Cardiac muscle cell (in vitro differentiated cells and primary cell): ENCODE data around the gene PPP1R9A. TPM values are rescaled to one million over a fixed set of nuclear protein-coding genes. Genes with fewer than 3 reads are reported as not detected.

ENCODE experiments used
- DNase-seq, 2 donors: peaks; one replicate each; pipeline versions ENCODE4 v3.0.0 to v3.0.0-alpha.2; 2010 to 2017; ENCODE audit warnings: low read depth in 1 of 2, low spot score in 1 of 2
- H3K27ac ChIP-seq: fragments of 200-600 bp; sonication (generic); 2 replicates; pipeline ENCODE4 v1.5.1; 2016
- H3K27me3 ChIP-seq: fragments of 200-600 bp; sonication (generic); 2 replicates; pipeline ENCODE4 v1.6.0; 2016; ENCODE audit warnings: control low read depth
- H3K36me3 ChIP-seq: fragments of 200-600 bp; sonication (generic); 2 replicates; pipeline ENCODE4 v1.5.1; 2016; ENCODE audit warnings: control low read depth
- H3K4me1 ChIP-seq: fragments of 200-600 bp; sonication (generic); 2 replicates; pipeline ENCODE4 v1.8.1; 2017; ENCODE audit warnings: low read depth, mild to moderate bottlenecking, mixed run types
- H3K4me3 ChIP-seq: fragments of 200-600 bp; sonication (generic); 2 replicates; pipeline ENCODE4 v1.5.1; 2016; ENCODE audit warnings: mild to moderate bottlenecking
- H3K9me3 ChIP-seq: fragments of 200-600 bp; sonication (generic); 2 replicates; pipeline ENCODE4 v1.5.1; 2017; ENCODE audit warnings: low read depth, mild to moderate bottlenecking, control low read depth
- polyA plus RNA-seq: library from polyadenylated mRNA; unstranded; fragments of >200 nt; fragmentation: Nextera tagmentation; extraction: Ambion mirVana; gene quantifications from 2 replicates; pipeline ENCODE4 v1.2.1, GENCODE V29; 2016
- total RNA-seq: library from RNA; depleted of rRNA; stranded (reverse); fragments of >200 nt; gene quantifications from 2 replicates; pipeline ENCODE4 v1.2.3, GENCODE V29; 2016
- TF ChIP-seq, protein P1 (sequence below): IDR thresholded peaks from 2 replicates; pipeline ENCODE4 v1.5.1; 2012; ENCODE audit warnings: low read depth, mild to moderate bottlenecking, low read length

The PPP1R9A gene
- total and polyA plus RNA-seq, 2 experiments from 2014 or later = 21.4 to 41.5 TPM

DNA sequence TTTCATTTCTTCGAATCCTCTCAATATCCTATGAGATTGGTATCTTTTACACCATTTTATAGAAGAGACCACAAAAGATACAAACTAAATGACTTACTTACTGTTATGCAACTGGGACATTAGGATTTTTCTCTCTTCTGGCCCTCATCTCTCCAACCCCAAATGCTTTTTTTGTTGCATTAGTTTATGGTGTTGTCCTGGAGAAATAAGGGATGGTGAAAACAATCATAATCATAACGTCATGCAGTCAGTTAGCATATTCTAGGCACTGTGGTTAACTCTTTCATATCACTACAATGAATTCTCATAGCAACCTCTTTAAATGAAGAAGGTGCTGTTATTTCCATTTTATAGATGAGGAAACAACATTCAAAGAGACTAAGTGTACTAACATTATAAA, 312.3 kb downstream of the PPP1R9A start:
- Histone ChIP-seq H3K36me3 (no peaks in the 10 kb centered on the region), H3K27ac (no peak overlapping the region), H3K4me3 (no peak overlapping the region), H3K9me3 (no peaks in the 10 kb centered on the region), H3K27me3 (no peaks in the 10 kb centered on the region), H3K4me1 (no peaks in the 10 kb centered on the region)
- no peak for DNase-seq
- TF ChIP-seq, protein P1, sequence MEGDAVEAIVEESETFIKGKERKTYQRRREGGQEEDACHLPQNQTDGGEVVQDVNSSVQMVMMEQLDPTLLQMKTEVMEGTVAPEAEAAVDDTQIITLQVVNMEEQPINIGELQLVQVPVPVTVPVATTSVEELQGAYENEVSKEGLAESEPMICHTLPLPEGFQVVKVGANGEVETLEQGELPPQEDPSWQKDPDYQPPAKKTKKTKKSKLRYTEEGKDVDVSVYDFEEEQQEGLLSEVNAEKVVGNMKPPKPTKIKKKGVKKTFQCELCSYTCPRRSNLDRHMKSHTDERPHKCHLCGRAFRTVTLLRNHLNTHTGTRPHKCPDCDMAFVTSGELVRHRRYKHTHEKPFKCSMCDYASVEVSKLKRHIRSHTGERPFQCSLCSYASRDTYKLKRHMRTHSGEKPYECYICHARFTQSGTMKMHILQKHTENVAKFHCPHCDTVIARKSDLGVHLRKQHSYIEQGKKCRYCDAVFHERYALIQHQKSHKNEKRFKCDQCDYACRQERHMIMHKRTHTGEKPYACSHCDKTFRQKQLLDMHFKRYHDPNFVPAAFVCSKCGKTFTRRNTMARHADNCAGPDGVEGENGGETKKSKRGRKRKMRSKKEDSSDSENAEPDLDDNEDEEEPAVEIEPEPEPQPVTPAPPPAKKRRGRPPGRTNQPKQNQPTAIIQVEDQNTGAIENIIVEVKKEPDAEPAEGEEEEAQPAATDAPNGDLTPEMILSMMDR = no peak

DNA sequence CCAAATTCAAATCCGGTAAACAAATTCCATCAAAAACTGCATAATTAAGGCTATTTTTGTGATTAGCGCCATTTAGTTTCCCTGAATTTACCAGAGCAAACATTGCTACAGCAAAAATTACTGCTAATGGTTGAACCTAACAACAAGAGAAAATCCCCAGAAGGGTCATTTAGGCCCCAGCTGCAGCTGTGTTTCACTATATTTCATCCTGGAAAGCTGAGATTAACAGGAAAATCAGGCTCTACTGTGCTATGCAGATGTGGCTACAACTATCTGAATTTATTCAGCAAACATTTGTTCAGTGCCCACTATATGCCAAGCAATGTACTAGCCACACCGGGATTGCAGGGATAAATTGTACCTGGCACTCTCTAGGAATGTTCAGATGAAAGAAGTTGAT, 312.9 kb downstream of the PPP1R9A start:
- Histone ChIP-seq H3K36me3 (no peaks in the 10 kb centered on the region), H3K27me3 (no peaks in the 10 kb centered on the region), H3K4me1 (no peaks in the 10 kb centered on the region), H3K9me3 (no peaks in the 10 kb centered on the region), H3K4me3 (no peak overlapping the region), H3K27ac (no peak overlapping the region)
- DNase-seq = no peak
- TF ChIP-seq, protein P1 = no peak

DNA sequence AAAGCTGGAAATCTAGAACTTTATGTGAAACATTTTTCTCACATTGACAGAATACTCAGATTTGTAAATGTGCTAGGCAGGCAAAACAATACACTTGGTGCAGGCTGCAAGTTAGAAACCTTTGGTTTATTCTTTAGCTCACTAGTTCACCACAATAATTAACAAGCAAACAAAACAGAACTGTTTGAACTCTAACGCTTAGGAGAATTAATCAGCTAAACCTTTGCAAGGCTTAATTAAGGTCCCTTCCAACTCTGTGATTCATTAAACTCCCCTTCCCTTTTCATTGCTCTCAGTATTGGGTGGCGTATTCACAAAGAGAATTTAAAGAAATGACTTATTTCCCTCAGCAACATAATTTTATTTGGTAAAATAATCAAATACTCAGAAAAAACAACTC, 317.9 kb downstream of the PPP1R9A start:
- Histone ChIP-seq H3K36me3 (no peaks in the 10 kb centered on the region), H3K4me1 (no peaks in the 10 kb centered on the region), H3K27ac (no peak overlapping the region), H3K27me3 (no peaks in the 10 kb centered on the region), H3K4me3 (no peak overlapping the region), H3K9me3 (no peaks in the 10 kb centered on the region)
- TF ChIP-seq, protein P1 = no peak
- no peak for DNase-seq

DNA sequence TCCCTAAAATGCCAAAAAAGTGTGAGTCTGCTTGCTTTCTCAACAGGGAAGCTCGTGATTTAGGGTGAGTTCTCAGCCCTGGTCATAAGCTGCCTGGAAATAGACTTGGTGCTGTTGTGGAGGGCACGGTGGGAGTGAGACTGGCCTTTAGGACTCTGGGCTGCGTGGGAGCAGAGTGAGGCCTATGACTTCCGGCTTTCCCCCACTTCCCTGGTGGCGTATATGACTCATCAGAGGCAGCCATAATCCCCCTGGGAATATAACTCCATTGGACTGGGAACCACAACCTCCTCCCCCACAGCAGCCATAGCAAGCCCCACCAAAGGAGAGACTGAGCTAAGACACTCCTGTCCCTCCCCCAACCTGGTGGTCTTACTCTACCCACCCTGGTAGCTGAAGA, 321.9 kb downstream of the PPP1R9A start:
- H3K4me1 ChIP-seq = no peaks in the 10 kb centered on the region
- H3K9me3 ChIP-seq = no peaks in the 10 kb centered on the region
- no peak overlapping the region for H3K27ac ChIP-seq
- H3K27me3 ChIP-seq = no peaks in the 10 kb centered on the region
- no peak overlapping the region for H3K4me3 ChIP-seq
- DNase-seq = no peak
- TF ChIP-seq, protein P1 = no peak
- H3K36me3 ChIP-seq = no peaks in the 10 kb centered on the region

DNA sequence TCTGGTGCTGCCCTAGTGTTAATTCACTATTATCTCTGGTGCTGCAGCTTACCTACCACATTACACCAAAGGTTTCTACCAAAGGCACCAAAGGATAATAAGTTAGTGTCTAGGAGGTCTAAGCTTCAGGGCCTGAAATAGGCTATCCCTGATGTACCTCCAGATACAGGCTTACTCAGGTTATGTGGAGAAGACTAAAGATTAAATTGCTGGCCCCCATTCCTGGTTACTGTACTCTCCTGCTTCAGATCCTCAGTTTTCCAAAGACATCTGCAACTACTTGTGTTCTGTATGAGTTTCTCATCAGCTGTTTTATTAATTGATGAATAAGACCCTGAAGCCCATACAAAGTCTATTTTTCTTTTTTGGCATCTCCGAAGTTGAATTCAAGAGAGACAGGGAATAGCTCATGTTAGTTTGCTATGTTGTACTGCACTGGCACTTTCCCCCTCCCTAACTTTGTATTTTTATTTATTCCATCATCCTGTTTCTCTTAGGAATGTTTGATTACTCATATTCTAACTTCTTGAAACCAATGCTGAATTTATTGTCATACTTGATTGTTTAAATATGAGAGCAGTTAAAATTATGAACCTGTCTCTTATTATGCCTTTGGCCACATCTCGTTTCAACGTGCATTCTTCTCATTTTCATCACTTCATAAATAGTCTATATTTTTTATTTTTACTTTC, 331.0 kb downstream of the PPP1R9A start:
- no peaks in the 10 kb centered on the region for H3K9me3 ChIP-seq
- no peak for DNase-seq
- no peaks in the 10 kb centered on the region for H3K27me3 ChIP-seq
- H3K36me3 ChIP-seq = no peaks in the 10 kb centered on the region
- H3K4me1 ChIP-seq = peaks cover 7% of the 10 kb centered on the region
- TF ChIP-seq, protein P1 = no peak
- no peak overlapping the region for H3K4me3 ChIP-seq
- H3K27ac ChIP-seq = no peak overlapping the region
